Activated T-cell treated with anti-CD3 and anti-CD28 coated beads, Interleukin-2, amount 50 U/mL, for 4 hours (primary cell): ENCODE measurements around the gene CCNYL1. TPM values are rescaled to one million over a fixed set of nuclear protein-coding genes. Genes with fewer than 3 reads are reported as not detected.

Source experiments
- ATAC-seq, 2 donors: fragments of 200-7000 bp; cut with Tn5 transposase; one replicate each; pipeline ENCODE4 v1.10.0; 2021
- DNase-seq: peaks from one replicate; pipeline ENCODE4 v3.0.0-alpha.2; 2020
- H3K27me3 Mint-ChIP-seq: one replicate; pipeline ENCODE4 v1.8.0; 2021; ENCODE audit warnings: low read depth, mixed read lengths
- H3K36me3 Mint-ChIP-seq: one replicate; pipeline ENCODE4 v1.8.0; 2022; ENCODE audit warnings: mixed read lengths; ENCODE audit not compliant: insufficient read depth
- H3K4me1 Mint-ChIP-seq: one replicate; pipeline ENCODE4 v1.8.0; 2021; ENCODE audit warnings: low read depth, mixed read lengths
- H3K4me3 Mint-ChIP-seq: one replicate; pipeline ENCODE4 v1.8.0; 2021; ENCODE audit warnings: mild to moderate bottlenecking, moderate library complexity, mixed read lengths
- H3K9me3 Mint-ChIP-seq: one replicate; pipeline ENCODE4 v1.8.0; 2021; ENCODE audit warnings: mixed read lengths
- total RNA-seq, 3 donors: library from RNA; stranded (reverse); gene quantifications; one replicate each; pipeline ENCODE4 v1.2.1, GENCODE V29; 2021

CCNYL1 gene
- 10 to 100 TPM in 1 of 3 donors, 1 to 10 TPM in 2; 6.3 to 10.3 (median 6.7) TPM for total RNA-seq

- Mint-ChIP-seq H3K4me3 (peak within 1 kb of the TSS; percentile 99), H3K9me3 (no peaks in the 10 kb centered on the region), H3K27me3 (no peaks in the 10 kb centered on the region), H3K4me1 (peaks cover 27% of the 10 kb centered on the region), H3K36me3 (peaks cover 7% of the 10 kb centered on the region)
- ATAC-seq (peak; percentile 98), DNase-seq (peak; percentile 97)
These were observed at the start of gene CCNYL1 for GRCh38 chr2:207710814-207711740. Gene CCNYL1 (plus strand): TSS chr2:207711640. CDS start chr2:207711897, 257 bp downstream.

- Mint-ChIP-seq H3K36me3 (no peaks in the 10 kb centered on the region), H3K27me3 (no peaks in the 10 kb centered on the region), H3K4me3 (no peak overlapping the region), H3K4me1 (peaks cover 2% of the 10 kb centered on the region), H3K9me3 (no peaks in the 10 kb centered on the region)
- DNase-seq: no peak
- ATAC-seq: peak; percentile 37 to 48
These were observed 49.2 kb upstream of the CCNYL1 start for GRCh38 chr2:207662203-207662602.

GRCh38 chr2:207663870-207664545, 47.4 kb upstream of the CCNYL1 start:
- no peak overlapping the region for H3K4me3 Mint-ChIP-seq
- DNase-seq: no peak
- no peaks in the 10 kb centered on the region for H3K9me3 Mint-ChIP-seq
- no peaks in the 10 kb centered on the region for H3K27me3 Mint-ChIP-seq
- H3K36me3 Mint-ChIP-seq: no peaks in the 10 kb centered on the region
- no peak for ATAC-seq
- peaks cover 2% of the 10 kb centered on the region for H3K4me1 Mint-ChIP-seq

- Mint-ChIP-seq H3K36me3 (no peaks in the 10 kb centered on the region), H3K4me1 (no peaks in the 10 kb centered on the region), H3K4me3 (no peak overlapping the region), H3K9me3 (no peaks in the 10 kb centered on the region), H3K27me3 (no peaks in the 10 kb centered on the region)
- no peak for ATAC-seq
- no peak for DNase-seq
These were observed 40.6 kb upstream of the CCNYL1 start for GRCh38 chr2:207670887-207671286.

GRCh38 chr2:207673431-207673830, 38.0 kb upstream of the CCNYL1 start:
- Mint-ChIP-seq H3K4me3 (no peak overlapping the region), H3K27me3 (no peaks in the 10 kb centered on the region), H3K9me3 (no peaks in the 10 kb centered on the region), H3K4me1 (no peaks in the 10 kb centered on the region), H3K36me3 (no peaks in the 10 kb centered on the region)
- ATAC-seq (no peak), DNase-seq (no peak)

GRCh38 chr2:207674266-207674774, 37.1 kb upstream of the CCNYL1 start:
- DNase-seq (no peak), ATAC-seq (no peak)
- Mint-ChIP-seq H3K4me1 (no peaks in the 10 kb centered on the region), H3K36me3 (no peaks in the 10 kb centered on the region), H3K9me3 (no peaks in the 10 kb centered on the region), H3K4me3 (no peak overlapping the region), H3K27me3 (no peaks in the 10 kb centered on the region)

- H3K36me3 Mint-ChIP-seq: no peaks in the 10 kb centered on the region
- ATAC-seq: no peak
- H3K9me3 Mint-ChIP-seq: no peaks in the 10 kb centered on the region
These were observed 36.6 kb upstream of the CCNYL1 start for GRCh38 chr2:207674826-207675225.

GRCh38 chr2:207676827-207677354, 34.5 kb upstream of the CCNYL1 start:
- ATAC-seq: no peak
- DNase-seq: no peak
- Mint-ChIP-seq H3K4me1 (no peaks in the 10 kb centered on the region), H3K27me3 (peaks cover 9% of the 10 kb centered on the region), H3K36me3 (no peaks in the 10 kb centered on the region), H3K4me3 (no peak overlapping the region), H3K9me3 (no peaks in the 10 kb centered on the region)

More at GRCh38 chr2:207674826-207675225, 36.6 kb upstream of the CCNYL1 start:
- Mint-ChIP-seq H3K27me3 (peaks cover 3% of the 10 kb centered on the region), H3K4me1 (no peaks in the 10 kb centered on the region), H3K4me3 (no peak overlapping the region)
- no peak for DNase-seq

- no peaks in the 10 kb centered on the region for H3K9me3 Mint-ChIP-seq
- peaks cover 9% of the 10 kb centered on the region for H3K27me3 Mint-ChIP-seq
- H3K36me3 Mint-ChIP-seq: no peaks in the 10 kb centered on the region
- no peak overlapping the region for H3K4me3 Mint-ChIP-seq
- H3K4me1 Mint-ChIP-seq: peaks cover 2% of the 10 kb centered on the region
- ATAC-seq: peak in 1 of 2 donors; percentile 28
- no peak for DNase-seq
These were observed 30.0 kb upstream of the CCNYL1 start for GRCh38 chr2:207681431-207681830.

- DNase-seq: no peak
- Mint-ChIP-seq H3K9me3 (no peaks in the 10 kb centered on the region), H3K4me3 (no peak overlapping the region), H3K36me3 (no peaks in the 10 kb centered on the region), H3K4me1 (peaks cover 2% of the 10 kb centered on the region), H3K27me3 (peaks cover 9% of the 10 kb centered on the region)
- no peak for ATAC-seq
These were observed 28.9 kb upstream of the CCNYL1 start for GRCh38 chr2:207682557-207682956.

GRCh38 chr2:207683438-207683837, 28.0 kb upstream of the CCNYL1 start:
- no peak overlapping the region for H3K4me3 Mint-ChIP-seq
- H3K4me1 Mint-ChIP-seq: peaks cover 4% of the 10 kb centered on the region
- ATAC-seq (no peak), DNase-seq (no peak)
- peaks cover 9% of the 10 kb centered on the region for H3K27me3 Mint-ChIP-seq
- no peaks in the 10 kb centered on the region for H3K9me3 Mint-ChIP-seq
- no peaks in the 10 kb centered on the region for H3K36me3 Mint-ChIP-seq

- H3K27me3 Mint-ChIP-seq: peaks cover 9% of the 10 kb centered on the region
- no peaks in the 10 kb centered on the region for H3K9me3 Mint-ChIP-seq
- ATAC-seq (peak in 1 of 2 donors; percentile 53), DNase-seq (no peak)
- no peak overlapping the region for H3K4me3 Mint-ChIP-seq
- H3K4me1 Mint-ChIP-seq: peaks cover 5% of the 10 kb centered on the region
- H3K36me3 Mint-ChIP-seq: no peaks in the 10 kb centered on the region
These were observed 27.4 kb upstream of the CCNYL1 start for GRCh38 chr2:207683879-207684627.

GRCh38 chr2:207686812-207687211, 24.6 kb upstream of the CCNYL1 start:
- H3K9me3 Mint-ChIP-seq: no peaks in the 10 kb centered on the region
- no peaks in the 10 kb centered on the region for H3K27me3 Mint-ChIP-seq
- ATAC-seq: no peak
- H3K36me3 Mint-ChIP-seq: no peaks in the 10 kb centered on the region
- H3K4me3 Mint-ChIP-seq: no peak overlapping the region
- H3K4me1 Mint-ChIP-seq: peaks cover 5% of the 10 kb centered on the region
- DNase-seq: no peak

GRCh38 chr2:207688597-207688996, 22.8 kb upstream of the CCNYL1 start:
- peak; percentile 62 to 69 for ATAC-seq
- Mint-ChIP-seq H3K9me3 (no peaks in the 10 kb centered on the region), H3K4me3 (no peak overlapping the region), H3K27me3 (no peaks in the 10 kb centered on the region), H3K4me1 (peaks cover 8% of the 10 kb centered on the region), H3K36me3 (no peaks in the 10 kb centered on the region)
- DNase-seq: no peak
